Neural crest cell (in vitro differentiated cells): Measurements from ENCODE around the gene OLFML2B. TPM values are rescaled to one million over a fixed set of nuclear protein-coding genes. Genes with fewer than 3 reads are reported as not detected.

ENCODE experiments used
- DNase-seq: peaks from one replicate; pipeline ENCODE4 v3.0.0; 2021; ENCODE audit warnings: low read depth, mixed read lengths, low spot score
- H3K27ac Mint-ChIP-seq: one replicate; pipeline ENCODE4 v1.8.0; 2021; ENCODE audit warnings: mild to moderate bottlenecking, mixed read lengths; ENCODE audit not compliant: unreplicated experiment
- H3K27me3 Mint-ChIP-seq: 2 replicates; pipeline ENCODE4 v1.8.0; 2021; ENCODE audit warnings: low read depth, mild to moderate bottlenecking, mixed read lengths
- H3K36me3 Mint-ChIP-seq: 2 replicates; pipeline ENCODE4 v1.8.0; 2021; ENCODE audit warnings: low read depth, mild to moderate bottlenecking, mixed read lengths
- H3K4me1 Mint-ChIP-seq: 2 replicates; pipeline ENCODE4 v1.8.0; 2021; ENCODE audit warnings: mixed read lengths
- H3K4me3 Mint-ChIP-seq: one replicate; pipeline ENCODE4 v1.8.0; 2021; ENCODE audit warnings: mild to moderate bottlenecking, mixed read lengths
- H3K9me3 Mint-ChIP-seq: 2 replicates; pipeline ENCODE4 v1.8.0; 2021; ENCODE audit warnings: mixed read lengths
- long read RNA-seq: library from polyadenylated mRNA; unstranded; transcript quantifications from one replicate; pipeline ENCODE4 v2.0.0, GENCODE V29; 2020
- total RNA-seq: library from RNA; stranded (reverse); gene quantifications from 2 replicates; pipeline ENCODE4 v1.2.1, GENCODE V29; 2021
- TF ChIP-seq, protein P1 (sequence below): fragments of 200-600 bp; sonication (generic); conservative IDR thresholded peaks from 2 replicates; pipeline ENCODE4 v1.5.0; 2021; ENCODE audit warnings: antibody characterized with exemption, mild to moderate bottlenecking

Gene OLFML2B
- 5.8 and 7.3 TPM in 2 replicates for total RNA-seq
- long read RNA-seq, partial matches to known transcripts = 0 of 2 reads
- long read RNA-seq, other reads (novel, unspliced or antisense) = 2 of 2 reads

DNA sequence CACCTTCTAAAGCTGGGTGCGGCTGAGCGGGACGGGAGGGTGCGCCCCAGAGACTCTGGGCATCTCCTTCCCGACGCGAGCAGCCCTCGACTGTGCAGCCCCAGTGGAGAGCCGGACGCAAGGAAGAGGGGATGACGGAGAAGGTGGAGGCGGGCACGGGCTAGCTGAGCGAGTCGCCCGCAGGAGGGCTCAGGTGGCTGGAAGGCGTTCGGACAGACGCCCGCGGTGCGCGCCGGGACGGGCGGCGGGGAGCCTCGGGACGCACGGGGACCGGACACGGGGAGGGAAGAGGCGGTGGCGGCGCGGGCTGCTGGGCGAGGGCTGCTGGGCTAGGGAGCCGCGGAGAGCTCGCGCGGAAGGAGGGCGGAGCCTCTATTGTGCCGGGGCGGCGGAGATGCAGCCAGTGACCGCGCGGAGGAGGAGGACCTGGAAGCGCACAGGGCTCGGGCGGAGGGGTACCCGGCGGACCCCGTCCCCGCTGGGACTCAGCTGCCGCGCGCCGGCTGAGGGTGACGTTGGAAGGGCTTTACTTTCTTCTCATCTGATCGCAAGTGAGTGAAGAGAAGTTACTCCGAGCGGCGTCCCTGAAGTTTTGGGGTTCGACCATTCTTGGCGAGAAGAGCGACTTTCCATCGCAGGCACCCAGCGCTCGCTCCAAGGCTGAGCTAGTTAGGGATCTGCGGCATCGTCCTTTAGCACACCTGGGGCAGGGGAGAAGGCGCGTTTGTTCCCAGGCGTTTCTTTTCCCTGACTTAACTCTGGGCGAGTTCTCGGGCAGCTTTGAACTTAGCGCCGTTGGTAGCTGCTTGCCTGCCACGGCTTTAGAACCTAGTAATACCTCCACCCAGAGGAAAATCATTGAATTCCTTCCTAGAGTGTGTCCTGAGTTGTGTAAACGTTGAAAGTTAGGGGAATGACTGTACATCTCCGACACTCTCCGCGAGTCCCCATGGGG is at the start of gene OLFML2B:
OLFML2B (minus strand) TSS at position 323 of the 955 bp plus-strand sequence. CDS start 439 bp downstream, outside the sequence.
- Mint-ChIP-seq H3K9me3 (peaks cover 7% of the 10 kb centered on the region), H3K4me1 (peaks cover 16% of the 10 kb centered on the region), H3K27me3 (peaks cover 61% of the 10 kb centered on the region), H3K4me3 (peak within 1 kb of the TSS; percentile 98), H3K36me3 (no peaks in the 10 kb centered on the region), H3K27ac (no peak within 1 kb of the TSS)
- TF ChIP-seq, protein P1, sequence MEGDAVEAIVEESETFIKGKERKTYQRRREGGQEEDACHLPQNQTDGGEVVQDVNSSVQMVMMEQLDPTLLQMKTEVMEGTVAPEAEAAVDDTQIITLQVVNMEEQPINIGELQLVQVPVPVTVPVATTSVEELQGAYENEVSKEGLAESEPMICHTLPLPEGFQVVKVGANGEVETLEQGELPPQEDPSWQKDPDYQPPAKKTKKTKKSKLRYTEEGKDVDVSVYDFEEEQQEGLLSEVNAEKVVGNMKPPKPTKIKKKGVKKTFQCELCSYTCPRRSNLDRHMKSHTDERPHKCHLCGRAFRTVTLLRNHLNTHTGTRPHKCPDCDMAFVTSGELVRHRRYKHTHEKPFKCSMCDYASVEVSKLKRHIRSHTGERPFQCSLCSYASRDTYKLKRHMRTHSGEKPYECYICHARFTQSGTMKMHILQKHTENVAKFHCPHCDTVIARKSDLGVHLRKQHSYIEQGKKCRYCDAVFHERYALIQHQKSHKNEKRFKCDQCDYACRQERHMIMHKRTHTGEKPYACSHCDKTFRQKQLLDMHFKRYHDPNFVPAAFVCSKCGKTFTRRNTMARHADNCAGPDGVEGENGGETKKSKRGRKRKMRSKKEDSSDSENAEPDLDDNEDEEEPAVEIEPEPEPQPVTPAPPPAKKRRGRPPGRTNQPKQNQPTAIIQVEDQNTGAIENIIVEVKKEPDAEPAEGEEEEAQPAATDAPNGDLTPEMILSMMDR = peak; percentile 48
- peak; percentile 73 for DNase-seq

DNA sequence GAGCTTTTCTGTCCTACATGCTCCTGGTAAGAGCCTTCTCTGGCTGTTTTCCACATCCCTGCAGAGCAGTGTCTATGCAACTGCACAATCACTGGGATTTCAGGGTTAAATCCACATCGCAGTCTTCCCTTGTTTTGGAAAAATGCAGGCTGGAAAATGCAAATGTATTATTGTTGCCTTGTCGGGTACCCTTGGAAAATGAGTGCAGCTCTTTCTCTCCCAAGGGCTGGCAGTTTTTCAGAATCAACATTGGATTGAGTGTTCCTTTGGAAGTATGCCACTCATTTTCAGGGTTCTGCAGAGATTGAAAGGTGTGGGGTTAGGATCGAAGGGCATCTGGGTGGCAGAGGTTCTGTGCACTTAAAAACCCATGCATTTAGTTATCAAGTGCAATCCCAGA is 49.1 kb upstream of the OLFML2B start:
- H3K4me1 Mint-ChIP-seq = peaks cover 27% of the 10 kb centered on the region
- H3K4me3 Mint-ChIP-seq = peak overlapping the region; percentile 64
- no peaks in the 10 kb centered on the region for H3K36me3 Mint-ChIP-seq
- H3K27ac Mint-ChIP-seq = no peak overlapping the region
- no peaks in the 10 kb centered on the region for H3K9me3 Mint-ChIP-seq
- no peak for DNase-seq
- TF ChIP-seq, protein P1 = no peak
- H3K27me3 Mint-ChIP-seq = peaks cover 29% of the 10 kb centered on the region

DNA sequence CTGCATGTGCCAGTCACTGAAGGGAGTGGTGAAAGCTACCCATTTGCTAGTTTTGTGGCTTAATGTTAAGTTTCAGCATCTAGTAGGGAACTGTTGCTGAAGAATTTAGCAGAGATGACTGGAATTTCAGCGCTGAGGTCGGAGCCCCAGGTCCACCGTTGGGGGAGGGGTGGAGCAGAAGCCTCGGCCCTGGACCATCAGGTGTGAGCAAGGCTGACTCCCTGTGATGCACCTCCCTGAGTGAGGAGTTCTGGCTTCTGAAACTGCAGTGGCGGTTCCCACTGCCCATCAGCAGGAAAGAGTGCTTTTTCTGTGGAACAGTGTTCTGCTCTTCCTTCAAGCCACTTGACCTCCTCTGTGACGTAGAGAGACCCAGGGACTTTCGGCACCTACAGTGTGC is 47.2 kb upstream of the OLFML2B start:
- no peaks in the 10 kb centered on the region for H3K36me3 Mint-ChIP-seq
- peaks cover 29% of the 10 kb centered on the region for H3K27me3 Mint-ChIP-seq
- no peak for DNase-seq
- no peaks in the 10 kb centered on the region for H3K9me3 Mint-ChIP-seq
- no peak overlapping the region for H3K27ac Mint-ChIP-seq
- H3K4me3 Mint-ChIP-seq = peak overlapping the region; percentile 73
- TF ChIP-seq, protein P1 = no peak
- H3K4me1 Mint-ChIP-seq = peaks cover 26% of the 10 kb centered on the region

DNA sequence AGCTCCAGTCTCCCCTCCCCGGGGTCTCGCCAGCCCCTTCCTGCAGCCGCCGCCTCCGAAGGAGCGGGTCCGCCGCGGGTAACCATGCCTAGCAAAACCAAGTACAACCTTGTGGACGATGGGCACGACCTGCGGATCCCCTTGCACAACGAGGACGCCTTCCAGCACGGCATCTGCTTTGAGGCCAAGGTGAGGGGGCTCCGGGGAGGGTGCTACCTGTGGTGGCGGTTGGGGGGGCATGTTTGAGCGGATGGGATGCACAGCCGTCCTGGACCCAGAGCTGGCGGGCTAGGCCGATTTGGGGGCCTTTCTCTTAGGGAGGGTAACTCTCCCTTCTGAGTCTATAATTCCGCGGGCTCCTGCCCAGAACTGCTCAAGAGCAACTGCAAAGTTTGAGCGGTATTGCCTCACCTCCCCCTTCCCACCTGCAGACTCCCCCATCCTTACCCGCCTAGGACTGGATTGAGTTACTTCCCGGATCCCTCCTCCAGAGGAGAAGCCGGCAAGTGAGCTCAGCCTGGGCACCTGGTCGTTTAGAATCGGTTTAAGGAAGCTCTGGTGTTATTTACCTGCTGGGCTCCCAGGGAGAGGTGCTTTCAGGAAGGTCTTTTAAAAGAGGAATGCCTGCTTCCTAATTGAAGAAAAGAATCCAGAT is 46.6 kb upstream of the OLFML2B start:
- H3K36me3 Mint-ChIP-seq = no peaks in the 10 kb centered on the region
- H3K27ac Mint-ChIP-seq = no peak overlapping the region
- peaks cover 32% of the 10 kb centered on the region for H3K27me3 Mint-ChIP-seq
- H3K4me3 Mint-ChIP-seq = peak overlapping the region; percentile 73
- TF ChIP-seq, protein P1 = no peak
- H3K4me1 Mint-ChIP-seq = peaks cover 29% of the 10 kb centered on the region
- no peak for DNase-seq
- H3K9me3 Mint-ChIP-seq = no peaks in the 10 kb centered on the region

DNA sequence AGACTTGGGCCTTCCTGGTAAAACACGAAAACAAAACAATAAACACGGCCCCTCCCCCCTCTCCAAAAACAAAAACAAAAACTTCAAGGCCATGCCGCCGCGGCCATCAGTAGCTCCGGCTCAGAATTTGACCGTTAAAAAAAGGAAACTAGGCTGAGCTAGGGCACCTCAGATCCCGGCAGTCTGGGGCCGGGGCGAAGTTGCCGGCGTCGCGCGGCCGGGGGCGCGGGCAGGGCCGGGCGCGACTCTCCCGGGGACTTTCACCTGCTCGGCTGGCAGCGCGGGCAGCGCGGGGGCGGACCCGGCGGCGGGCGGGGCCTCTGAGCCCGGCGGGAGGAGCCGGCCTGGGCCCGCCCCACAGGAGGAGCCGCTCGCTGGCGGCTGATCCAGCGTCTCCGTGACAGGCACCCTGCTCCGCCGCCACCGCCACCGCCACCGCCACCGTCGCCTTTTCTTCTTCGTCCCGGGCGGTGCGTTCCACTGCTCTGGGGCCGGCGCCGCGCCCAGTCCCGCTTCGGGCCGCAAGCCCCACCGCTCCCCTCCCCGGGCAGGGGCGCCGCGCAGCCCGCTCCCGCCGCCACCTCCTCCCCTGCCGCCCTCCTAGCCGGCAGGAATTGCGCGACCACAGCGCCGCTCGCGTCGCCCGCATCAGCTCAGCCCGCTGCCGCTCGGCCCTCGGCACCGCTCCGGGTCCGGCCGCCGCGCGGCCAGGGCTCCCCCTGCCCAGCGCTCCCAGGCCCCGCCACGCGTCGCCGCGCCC is 45.8 kb upstream of the OLFML2B start, which contains the start of gene NOS1AP:
NOS1AP (plus strand) TSS at position 358 of the 760 bp plus-strand sequence. CDS start 487 bp downstream, outside the sequence.
- Mint-ChIP-seq H3K9me3 (no peaks in the 10 kb centered on the region), H3K27me3 (peaks cover 34% of the 10 kb centered on the region), H3K27ac (no peak within 1 kb of the TSS), H3K36me3 (no peaks in the 10 kb centered on the region), H3K4me1 (peaks cover 30% of the 10 kb centered on the region), H3K4me3 (peak within 1 kb of the TSS; percentile 89)
- DNase-seq = peak; percentile 65
- TF ChIP-seq, protein P1 = no peak
